ENCODE data around the gene PRKCH. TPM values are rescaled to one million over a fixed set of nuclear protein-coding genes. Genes with fewer than 3 reads are reported as not detected.

Gene PRKCH
- polyA plus RNA-seq, 1 donor from 2014 or later, result 2.0 TPM

GRCh38 chr14:61298824-61299223, 22.6 kb upstream of the PRKCH start:
- TF ChIP-seq MXI1 (conservative IDR thresholded peaks at IDR 0.05; ENCODE audit: poor library complexity, severe bottlenecking) (no peak), POLR2AphosphoS5 (IDR thresholded peaks at IDR 0.05) (no peak), TAF1 (IDR thresholded peaks at IDR 0.05; ENCODE audit: low read depth) (no peak), CTCF (IDR thresholded peaks at IDR 0.05; ENCODE audit: poor library complexity, severe bottlenecking) (no peak), EZH2 (IDR thresholded peaks at IDR 0.05; ENCODE audit: borderline replicate concordance, insufficient read depth, low read length, poor library complexity, severe bottlenecking) (no peak), EP300 (conservative IDR thresholded peaks at IDR 0.05; ENCODE audit: poor library complexity, severe bottlenecking) (no peak), RAD21 (conservative IDR thresholded peaks at IDR 0.05) (no peak), SMC3 (conservative IDR thresholded peaks at IDR 0.05; ENCODE audit: poor library complexity) (no peak)
- TF ChIP-seq, protein P1, sequence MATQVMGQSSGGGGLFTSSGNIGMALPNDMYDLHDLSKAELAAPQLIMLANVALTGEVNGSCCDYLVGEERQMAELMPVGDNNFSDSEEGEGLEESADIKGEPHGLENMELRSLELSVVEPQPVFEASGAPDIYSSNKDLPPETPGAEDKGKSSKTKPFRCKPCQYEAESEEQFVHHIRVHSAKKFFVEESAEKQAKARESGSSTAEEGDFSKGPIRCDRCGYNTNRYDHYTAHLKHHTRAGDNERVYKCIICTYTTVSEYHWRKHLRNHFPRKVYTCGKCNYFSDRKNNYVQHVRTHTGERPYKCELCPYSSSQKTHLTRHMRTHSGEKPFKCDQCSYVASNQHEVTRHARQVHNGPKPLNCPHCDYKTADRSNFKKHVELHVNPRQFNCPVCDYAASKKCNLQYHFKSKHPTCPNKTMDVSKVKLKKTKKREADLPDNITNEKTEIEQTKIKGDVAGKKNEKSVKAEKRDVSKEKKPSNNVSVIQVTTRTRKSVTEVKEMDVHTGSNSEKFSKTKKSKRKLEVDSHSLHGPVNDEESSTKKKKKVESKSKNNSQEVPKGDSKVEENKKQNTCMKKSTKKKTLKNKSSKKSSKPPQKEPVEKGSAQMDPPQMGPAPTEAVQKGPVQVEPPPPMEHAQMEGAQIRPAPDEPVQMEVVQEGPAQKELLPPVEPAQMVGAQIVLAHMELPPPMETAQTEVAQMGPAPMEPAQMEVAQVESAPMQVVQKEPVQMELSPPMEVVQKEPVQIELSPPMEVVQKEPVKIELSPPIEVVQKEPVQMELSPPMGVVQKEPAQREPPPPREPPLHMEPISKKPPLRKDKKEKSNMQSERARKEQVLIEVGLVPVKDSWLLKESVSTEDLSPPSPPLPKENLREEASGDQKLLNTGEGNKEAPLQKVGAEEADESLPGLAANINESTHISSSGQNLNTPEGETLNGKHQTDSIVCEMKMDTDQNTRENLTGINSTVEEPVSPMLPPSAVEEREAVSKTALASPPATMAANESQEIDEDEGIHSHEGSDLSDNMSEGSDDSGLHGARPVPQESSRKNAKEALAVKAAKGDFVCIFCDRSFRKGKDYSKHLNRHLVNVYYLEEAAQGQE (IDR thresholded peaks at IDR 0.05; ENCODE audit: borderline replicate concordance), result no peak

DNA sequence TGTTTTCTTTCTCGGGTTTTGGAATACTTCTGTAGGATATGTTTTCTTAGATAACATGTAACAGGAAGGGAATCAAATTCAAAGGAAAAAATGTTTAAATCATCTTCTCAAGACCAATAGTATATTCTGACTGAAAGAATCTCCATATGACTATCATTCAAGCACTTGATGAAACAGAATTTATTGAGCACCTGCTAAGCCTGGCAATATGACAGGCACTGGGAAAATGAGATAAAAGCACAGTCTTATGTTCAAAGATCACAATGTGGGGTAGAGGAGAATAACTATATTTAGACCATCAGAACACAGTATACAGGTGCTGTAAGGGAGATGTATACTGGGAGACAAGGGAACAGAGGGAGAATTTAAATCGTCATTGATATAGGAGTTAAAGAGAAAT, 21.2 kb upstream of the PRKCH start:
- H3K79me2 ChIP-seq (replicated peaks; ENCODE audit: insufficient read depth, low read length), result no peaks in the 10 kb centered on the region
- H3K27ac ChIP-seq (ENCODE audit: low read length), result no peak overlapping the region
- no peak overlapping the region for H3K4me2 ChIP-seq (ENCODE audit: low read length)
- H2AFZ ChIP-seq (ENCODE audit: low read depth, low read length), result no peak overlapping the region
- no peaks in the 10 kb centered on the region for H3F3A ChIP-seq (ENCODE audit: insufficient read depth, low read length, poor library complexity, severe bottlenecking)
- H3K27me3 ChIP-seq (ENCODE audit: insufficient read depth, low read depth, low read length), result no peaks in the 10 kb centered on the region
- H4K20me1 ChIP-seq (ENCODE audit: insufficient read depth), result no peaks in the 10 kb centered on the region
- no peaks in the 10 kb centered on the region for H3K9me2 ChIP-seq (ENCODE audit: insufficient read depth, low read length)
- H3K9ac ChIP-seq (ENCODE audit: low read length), result no peak overlapping the region
- H3K9me3 ChIP-seq (ENCODE audit: low read length), result no peaks in the 10 kb centered on the region
- H3K36me3 ChIP-seq (ENCODE audit: insufficient read depth, low read length), result no peaks in the 10 kb centered on the region
- TF ChIP-seq RAD21 (conservative IDR thresholded peaks at IDR 0.05) (no peak), EZH2 (IDR thresholded peaks at IDR 0.05; ENCODE audit: borderline replicate concordance, insufficient read depth, low read length, poor library complexity, severe bottlenecking) (no peak), EP300 (conservative IDR thresholded peaks at IDR 0.05; ENCODE audit: poor library complexity, severe bottlenecking) (no peak), CTCF (IDR thresholded peaks at IDR 0.05; ENCODE audit: poor library complexity, severe bottlenecking) (no peak), POLR2AphosphoS5 (IDR thresholded peaks at IDR 0.05) (no peak), MXI1 (conservative IDR thresholded peaks at IDR 0.05; ENCODE audit: poor library complexity, severe bottlenecking) (no peak), TAF1 (IDR thresholded peaks at IDR 0.05; ENCODE audit: low read depth) (no peak), SMC3 (conservative IDR thresholded peaks at IDR 0.05; ENCODE audit: poor library complexity) (no peak)
- TF ChIP-seq, protein P1 (IDR thresholded peaks at IDR 0.05; ENCODE audit: borderline replicate concordance), result no peak
- no peak overlapping the region for H3K4me3 ChIP-seq (ENCODE audit: low read length)

More at GRCh38 chr14:61298824-61299223, 22.6 kb upstream of the PRKCH start:
- Histone ChIP-seq H3K27me3 (ENCODE audit: insufficient read depth, low read depth, low read length) (no peaks in the 10 kb centered on the region), H2AFZ (ENCODE audit: low read depth, low read length) (no peak overlapping the region), H3F3A (ENCODE audit: insufficient read depth, low read length, poor library complexity, severe bottlenecking) (no peaks in the 10 kb centered on the region), H3K9ac (ENCODE audit: low read length) (no peak overlapping the region), H3K4me2 (ENCODE audit: low read length) (no peak overlapping the region), H3K9me2 (ENCODE audit: insufficient read depth, low read length) (no peaks in the 10 kb centered on the region), H3K36me3 (ENCODE audit: insufficient read depth, low read length) (no peaks in the 10 kb centered on the region), H4K20me1 (ENCODE audit: insufficient read depth) (no peaks in the 10 kb centered on the region), H3K79me2 (replicated peaks; ENCODE audit: insufficient read depth, low read length) (no peaks in the 10 kb centered on the region), H3K4me3 (ENCODE audit: low read length) (no peak overlapping the region), H3K9me3 (ENCODE audit: low read length) (no peaks in the 10 kb centered on the region), H3K27ac (ENCODE audit: low read length) (no peak overlapping the region)
